ENCODE data around the gene PDZD7. TPM values are rescaled to one million over a fixed set of nuclear protein-coding genes. Genes with fewer than 3 reads are reported as not detected.
A peak's percentile ranks its signal among the peaks of the same experiment; 100 is the strongest.

The PDZD7 gene
- total RNA-seq, 3 donors from 2014 or later: 0.28 to 0.43 TPM; not detected in 1

- intact Hi-C loops (cut with DNase I, micrococcal nuclease): no loop called here
- TF ChIP-seq CTCF (IDR thresholded peaks at IDR 0.05): peak; percentile 86
- Histone ChIP-seq H3K36me3 (ENCODE audit: low read depth) (no peaks in the 10 kb centered on the region), H3K4me3 (no peak overlapping the region), H3K4me1 (ENCODE audit: low read depth) (peaks cover 26% of the 10 kb centered on the region), H3K9me3 (no peaks in the 10 kb centered on the region)
- ATAC-seq (peak; percentile 67), DNase-seq (peak; percentile 73 to 89 (median 83))
Observed at GRCh38 chr10:101041252-101041761, 10.4 kb upstream of the PDZD7 start.

- no peaks in the 10 kb centered on the region for H3K9me3 ChIP-seq
- no peak overlapping the region for H3K4me3 ChIP-seq
- H3K4me1 ChIP-seq (ENCODE audit: low read depth): peaks cover 26% of the 10 kb centered on the region
- no peak for TF ChIP-seq CTCF (IDR thresholded peaks at IDR 0.05)
- DNase-seq (peak in 1 of 3 donors; percentile 36), ATAC-seq (no peak)
- intact Hi-C loops (cut with DNase I, micrococcal nuclease): no loop called here
- no peaks in the 10 kb centered on the region for H3K36me3 ChIP-seq (ENCODE audit: low read depth)
Observed at GRCh38 chr10:101040851-101041250, 9.9 kb upstream of the PDZD7 start.

- H3K9me3 ChIP-seq: no peaks in the 10 kb centered on the region
- no peak for ATAC-seq
- no peaks in the 10 kb centered on the region for H3K36me3 ChIP-seq (ENCODE audit: low read depth)
- intact Hi-C loops (cut with DNase I, micrococcal nuclease): no loop called here
- TF ChIP-seq CTCF (IDR thresholded peaks at IDR 0.05): no peak
- H3K4me3 ChIP-seq: no peak overlapping the region
- peaks cover 26% of the 10 kb centered on the region for H3K4me1 ChIP-seq (ENCODE audit: low read depth)
- DNase-seq: no peak
Observed at GRCh38 chr10:101040061-101040460, 9.1 kb upstream of the PDZD7 start.

- no peak for ATAC-seq
- intact Hi-C loops (cut with DNase I, micrococcal nuclease): no loop called here
- H3K36me3 ChIP-seq (ENCODE audit: low read depth): no peaks in the 10 kb centered on the region
- H3K4me1 ChIP-seq (ENCODE audit: low read depth): peaks cover 20% of the 10 kb centered on the region
- no peaks in the 10 kb centered on the region for H3K9me3 ChIP-seq
- DNase-seq: peak in 1 of 3 donors; percentile 38
- H3K4me3 ChIP-seq: no peak overlapping the region
- TF ChIP-seq CTCF (IDR thresholded peaks at IDR 0.05): no peak
Observed at GRCh38 chr10:101038484-101038883, 7.6 kb upstream of the PDZD7 start.

GRCh38 chr10:101036726-101037125 lies 5.8 kb upstream of the PDZD7 start:
- peak in 1 of 3 donors; percentile 32 for DNase-seq
- Histone ChIP-seq H3K9me3 (no peaks in the 10 kb centered on the region), H3K4me1 (ENCODE audit: low read depth) (peaks cover 23% of the 10 kb centered on the region), H3K36me3 (ENCODE audit: low read depth) (no peaks in the 10 kb centered on the region), H3K4me3 (no peak overlapping the region)
- TF ChIP-seq CTCF (IDR thresholded peaks at IDR 0.05): no peak
- ATAC-seq: no peak
- intact Hi-C loops (cut with DNase I, micrococcal nuclease): no loop called here
